ENCODE data around the gene MSL2. TPM values are rescaled to one million over a fixed set of nuclear protein-coding genes. Genes with fewer than 3 reads are reported as not detected.
"Not testable (repeated sequence)": the region's sequence is repeated elsewhere in the genome, so short reads cannot be mapped to it uniquely, and the experiment has no call there.

Gene MSL2
- total and polyA plus RNA-seq, 11 donors, result 3.8 to 29.0 (median 19.1) TPM

DNA sequence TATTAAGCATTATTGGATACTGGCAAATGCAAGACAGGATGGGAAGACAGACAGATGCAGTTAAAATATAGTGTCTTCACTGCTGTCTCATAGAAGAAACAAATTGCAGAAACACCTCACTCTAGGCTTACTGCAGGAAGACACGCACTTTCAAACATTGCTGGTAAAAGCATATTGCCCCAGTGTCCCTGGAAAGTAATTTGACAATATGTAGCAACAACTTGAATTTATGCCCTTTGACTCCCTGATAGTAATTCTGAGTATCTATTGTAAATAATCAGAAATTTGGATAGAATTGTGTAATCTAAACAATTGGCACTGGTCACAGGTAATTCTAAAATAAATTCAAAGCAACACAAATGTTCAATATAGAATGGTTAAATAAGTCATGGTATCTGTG lies 62.0 kb downstream of the MSL2 start:
- TF ChIP-seq, protein P1, sequence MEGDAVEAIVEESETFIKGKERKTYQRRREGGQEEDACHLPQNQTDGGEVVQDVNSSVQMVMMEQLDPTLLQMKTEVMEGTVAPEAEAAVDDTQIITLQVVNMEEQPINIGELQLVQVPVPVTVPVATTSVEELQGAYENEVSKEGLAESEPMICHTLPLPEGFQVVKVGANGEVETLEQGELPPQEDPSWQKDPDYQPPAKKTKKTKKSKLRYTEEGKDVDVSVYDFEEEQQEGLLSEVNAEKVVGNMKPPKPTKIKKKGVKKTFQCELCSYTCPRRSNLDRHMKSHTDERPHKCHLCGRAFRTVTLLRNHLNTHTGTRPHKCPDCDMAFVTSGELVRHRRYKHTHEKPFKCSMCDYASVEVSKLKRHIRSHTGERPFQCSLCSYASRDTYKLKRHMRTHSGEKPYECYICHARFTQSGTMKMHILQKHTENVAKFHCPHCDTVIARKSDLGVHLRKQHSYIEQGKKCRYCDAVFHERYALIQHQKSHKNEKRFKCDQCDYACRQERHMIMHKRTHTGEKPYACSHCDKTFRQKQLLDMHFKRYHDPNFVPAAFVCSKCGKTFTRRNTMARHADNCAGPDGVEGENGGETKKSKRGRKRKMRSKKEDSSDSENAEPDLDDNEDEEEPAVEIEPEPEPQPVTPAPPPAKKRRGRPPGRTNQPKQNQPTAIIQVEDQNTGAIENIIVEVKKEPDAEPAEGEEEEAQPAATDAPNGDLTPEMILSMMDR (IDR thresholded peaks at IDR 0.05), result no peak
- TF ChIP-seq POLR2A (IDR thresholded peaks at IDR 0.05), result no peak
- Histone ChIP-seq H3K27me3 (no peaks in the 10 kb centered on the region), H3K27ac (no peak overlapping the region), H3K4me3 (no peak overlapping the region), H3K4me1 (peaks cover 0 to 6% (median 0%) of the 10 kb centered on the region in 12 donors), H3K9me3 (peaks cover 0 to 4% (median 0%) of the 10 kb centered on the region in 12 donors), H3K36me3 (peaks cover 0 to 19% (median 0%) of the 10 kb centered on the region in 9 donors)
- no peak for ATAC-seq
- intact Hi-C loops (cut with DNase I), result no loop called here
- WGBS, 4 donors, result 89 to 100% (median 95%) methylated on average over 1 of the region's 1 CpG
- no peak for DNase-seq

DNA sequence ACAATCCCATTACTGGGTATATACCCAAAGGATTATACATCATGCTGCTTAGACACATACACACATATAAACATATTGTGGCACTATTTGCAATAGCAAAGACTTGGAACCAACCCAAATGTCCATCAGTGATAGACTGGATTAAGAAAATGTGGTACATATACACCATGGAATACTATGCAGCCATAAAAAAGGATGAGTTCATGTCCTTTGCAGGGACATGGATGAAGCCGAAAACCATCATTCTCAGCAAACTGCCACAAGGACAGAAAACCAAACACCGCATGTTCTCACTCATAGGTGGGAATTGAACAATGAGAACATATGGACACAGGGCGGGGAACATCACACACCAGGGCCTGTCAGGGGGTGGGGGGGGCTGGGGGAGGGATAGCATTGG lies 64.5 kb downstream of the MSL2 start:
- ATAC-seq; H3K4me3 ChIP-seq; H3K27me3 ChIP-seq; intact Hi-C loops (cut with DNase I); H3K27ac ChIP-seq; H3K4me1 ChIP-seq; H3K9me3 ChIP-seq; DNase-seq: not testable (repeated sequence)
- WGBS, 4 donors, result 90 to 98% (median 95%) methylated on average over 3 of the region's 3 CpGs
- H3K36me3 ChIP-seq, result peaks cover 0 to 20% (median 0%) of the 10 kb centered on the region in 9 donors

DNA sequence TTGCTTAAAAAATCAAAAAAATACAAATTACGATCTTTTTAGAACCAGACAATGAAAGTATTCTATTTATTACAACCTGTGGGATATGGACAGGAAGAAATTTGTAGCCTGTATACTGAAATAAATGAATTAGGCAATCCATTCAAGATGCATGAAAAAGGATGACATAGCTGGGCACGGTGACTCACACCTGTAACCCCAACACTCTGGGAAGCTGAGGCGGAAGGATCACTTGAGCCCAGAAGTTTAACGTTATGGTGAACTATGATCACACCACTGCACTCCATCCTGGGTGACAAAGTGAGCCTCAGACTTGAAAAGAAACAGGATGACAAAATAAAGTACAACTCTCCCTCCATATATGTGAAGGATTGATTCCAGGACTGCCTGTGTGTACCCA lies 74.1 kb downstream of the MSL2 start:
- no peak for ATAC-seq
- no peak for DNase-seq
- H3K36me3 ChIP-seq, result peaks cover 0 to 36% (median 9%) of the 10 kb centered on the region in 9 donors
- intact Hi-C loops (cut with DNase I), result no loop called here
- no peak overlapping the region for H3K4me3 ChIP-seq
- H3K27me3 ChIP-seq, result no peaks in the 10 kb centered on the region
- TF ChIP-seq POLR2A (IDR thresholded peaks at IDR 0.05), result no peak
- TF ChIP-seq, protein P1 (IDR thresholded peaks at IDR 0.05), result no peak
- peaks cover 0 to 4% (median 0%) of the 10 kb centered on the region in 12 donors for H3K9me3 ChIP-seq
- no peaks in the 10 kb centered on the region for H3K4me1 ChIP-seq
- no peak overlapping the region for H3K27ac ChIP-seq
- 83 to 93% (median 90%) methylated on average over 4 of the region's 4 CpGs for WGBS, 4 donors

DNA sequence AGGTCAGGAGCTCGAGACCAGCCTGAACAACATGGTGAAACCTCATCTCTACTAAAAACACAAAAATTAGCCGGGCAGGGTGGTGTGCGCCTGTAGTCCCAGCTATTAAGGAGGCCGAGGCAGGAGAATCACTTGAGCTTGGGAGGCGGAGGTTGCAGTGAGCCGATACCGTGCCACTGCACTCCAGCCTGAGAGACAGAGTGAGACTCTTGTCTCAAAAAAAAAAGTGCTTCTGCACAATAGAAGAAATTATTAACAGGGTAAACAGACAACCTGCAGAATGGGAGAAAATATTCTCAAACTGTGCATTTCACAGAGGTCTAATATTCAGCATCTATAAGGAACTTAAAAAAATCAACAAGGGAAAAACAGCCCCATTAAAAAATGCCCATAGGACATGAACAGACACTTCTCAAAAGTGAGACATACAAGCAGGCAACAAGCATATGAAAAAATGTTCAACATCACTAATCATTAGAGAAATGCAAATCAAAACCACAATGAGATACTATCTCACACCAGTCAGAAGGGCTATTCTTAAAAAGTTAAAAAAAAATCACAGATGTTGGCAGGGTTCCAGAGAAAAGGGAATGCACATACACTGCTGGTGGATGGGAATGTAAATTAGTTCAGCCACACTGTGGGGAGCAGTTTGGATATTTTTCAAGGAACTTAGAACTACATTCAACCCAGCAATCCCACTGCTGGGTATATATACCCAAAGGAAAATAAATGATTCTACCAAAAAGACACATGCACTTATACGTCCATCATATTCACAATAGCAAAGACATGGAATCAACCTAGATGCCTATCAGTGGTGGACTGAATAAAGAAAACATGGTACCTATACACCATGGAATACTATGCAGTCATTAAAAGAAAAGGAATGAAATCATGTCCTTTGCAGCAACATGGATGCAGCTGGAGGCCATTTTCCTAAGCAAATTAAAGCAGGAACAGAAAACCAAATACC lies 75.5 kb downstream of the MSL2 start:
- no peak for ATAC-seq
- 98 to 99% (median 98%) methylated on average over 8 of the region's 8 CpGs for WGBS, 4 donors
- no peaks in the 10 kb centered on the region for H3K4me1 ChIP-seq
- TF ChIP-seq, protein P1 (IDR thresholded peaks at IDR 0.05), result no peak
- no peak for TF ChIP-seq POLR2A (IDR thresholded peaks at IDR 0.05)
- no peak for DNase-seq
- no peak overlapping the region for H3K4me3 ChIP-seq
- peaks cover 0 to 30% (median under 1%) of the 10 kb centered on the region in 9 donors for H3K36me3 ChIP-seq
- no peak overlapping the region for H3K27ac ChIP-seq
- intact Hi-C loops (cut with DNase I), result no loop called here
- no peaks in the 10 kb centered on the region for H3K27me3 ChIP-seq
- H3K9me3 ChIP-seq, result peaks cover 0 to 11% (median 0%) of the 10 kb centered on the region in 12 donors

- ATAC-seq; H3K4me3 ChIP-seq; H3K27ac ChIP-seq; H3K4me1 ChIP-seq; intact Hi-C loops (cut with DNase I); H3K27me3 ChIP-seq; DNase-seq: not testable (repeated sequence)
- 91 to 98% (median 96%) methylated on average over 5 of the region's 5 CpGs for WGBS, 4 donors
- H3K9me3 ChIP-seq, result peaks cover 0 to 11% (median 0%) of the 10 kb centered on the region in 12 donors
- peaks cover 0 to 26% (median under 1%) of the 10 kb centered on the region in 9 donors for H3K36me3 ChIP-seq
These were observed 76.4 kb downstream of the MSL2 start for GRCh38 chr3:136119783-136120182.

- intact Hi-C loops (cut with DNase I); H3K27ac ChIP-seq; H3K4me1 ChIP-seq; H3K27me3 ChIP-seq; H3K4me3 ChIP-seq; ATAC-seq; DNase-seq: not testable (repeated sequence)
- H3K36me3 ChIP-seq, result peaks cover 0 to 29% (median 4%) of the 10 kb centered on the region in 9 donors
- peaks cover 0 to 11% (median 0%) of the 10 kb centered on the region in 12 donors for H3K9me3 ChIP-seq
- WGBS, 4 donors, result 95 to 100% (median 99%) methylated on average over 1 of the region's 1 CpG
These were observed 76.8 kb downstream of the MSL2 start for GRCh38 chr3:136119332-136119731.
